ENCODE measurements around the gene DBN1. TPM values are rescaled to one million over a fixed set of nuclear protein-coding genes. Genes with fewer than 3 reads are reported as not detected.

Gene DBN1
- total RNA-seq, 1 experiment from 2014 or later = 218 TPM

GRCh38 chr5:177475563-177476427, 2.4 kb upstream of the DBN1 start:
- Mint-ChIP-seq H3K4me3 (ENCODE audit: low read depth, unreplicated experiment) (no peak overlapping the region), H3K36me3 (ENCODE audit: insufficient read depth, unreplicated experiment) (peaks cover 91% of the 10 kb centered on the region), H3K4me1 (ENCODE audit: low read depth, unreplicated experiment) (peaks cover 33% of the 10 kb centered on the region), H3K27ac (ENCODE audit: unreplicated experiment) (peak overlapping the region; percentile 32), H3K9me3 (ENCODE audit: low read depth, unreplicated experiment) (no peaks in the 10 kb centered on the region), H3K27me3 (ENCODE audit: unreplicated experiment) (no peaks in the 10 kb centered on the region)
- BruUV-seq (replicated peaks) = no TSS peak
- CTCF ChIA-PET = interaction anchor here (1.2 to 1.9 kb wide), 2 partner anchors 20 to 86 kb away, joined by 3 to 6 read pairs; no protein-coding TSS in a partner anchor
- TF ChIP-seq CTCF (IDR thresholded peaks at IDR 0.05; ENCODE audit: unreplicated experiment) = no peak
- intact Hi-C loops (cut with micrococcal nuclease; ENCODE audit: unreplicated experiment) = no loop called here
- no peak for DNase-seq

- no TSS peak for BruUV-seq (replicated peaks)
- peak overlapping the region; percentile 76 for H3K4me3 Mint-ChIP-seq (ENCODE audit: low read depth, unreplicated experiment)
- CTCF ChIA-PET = interaction anchor here (0.5 to 1.2 kb wide), 3 partner anchors 13 to 85 kb away, joined by 3 to 4 read pairs (median 3); no protein-coding TSS in a partner anchor
Measured at GRCh38 chr5:177474846-177475562, 1.6 kb upstream of the DBN1 start.

GRCh38 chr5:177474002-177474476, 605 bp upstream of the DBN1 start:
- H3K4me3 Mint-ChIP-seq (ENCODE audit: low read depth, unreplicated experiment) = peak overlapping the region; percentile 76
- TF ChIP-seq CTCF (IDR thresholded peaks at IDR 0.05; ENCODE audit: unreplicated experiment) = no peak
- DNase-seq = no peak
- peak overlapping the region; percentile 25 for H3K27ac Mint-ChIP-seq (ENCODE audit: unreplicated experiment)
- H3K4me1 Mint-ChIP-seq (ENCODE audit: low read depth, unreplicated experiment) = peaks cover 40% of the 10 kb centered on the region
- BruUV-seq (replicated peaks) = no TSS peak
- H3K27me3 Mint-ChIP-seq (ENCODE audit: unreplicated experiment) = no peaks in the 10 kb centered on the region
- peaks cover 85% of the 10 kb centered on the region for H3K36me3 Mint-ChIP-seq (ENCODE audit: insufficient read depth, unreplicated experiment)
- no peaks in the 10 kb centered on the region for H3K9me3 Mint-ChIP-seq (ENCODE audit: low read depth, unreplicated experiment)
- intact Hi-C loops (cut with micrococcal nuclease; ENCODE audit: unreplicated experiment) = no loop called here
- CTCF ChIA-PET = interaction anchor here (0.5 kb wide), 1 partner anchor 14 kb away, joined by 4 read pairs; no protein-coding TSS in a partner anchor

More at GRCh38 chr5:177474846-177475562, 1.6 kb upstream of the DBN1 start:
- intact Hi-C loops (cut with micrococcal nuclease; ENCODE audit: unreplicated experiment) = no loop called here
- DNase-seq = no peak
- no peak for TF ChIP-seq CTCF (IDR thresholded peaks at IDR 0.05; ENCODE audit: unreplicated experiment)
- no peaks in the 10 kb centered on the region for H3K27me3 Mint-ChIP-seq (ENCODE audit: unreplicated experiment)
- peaks cover 91% of the 10 kb centered on the region for H3K36me3 Mint-ChIP-seq (ENCODE audit: insufficient read depth, unreplicated experiment)
- H3K4me1 Mint-ChIP-seq (ENCODE audit: low read depth, unreplicated experiment) = peaks cover 40% of the 10 kb centered on the region
- peak overlapping the region; percentile 32 for H3K27ac Mint-ChIP-seq (ENCODE audit: unreplicated experiment)
- no peaks in the 10 kb centered on the region for H3K9me3 Mint-ChIP-seq (ENCODE audit: low read depth, unreplicated experiment)
